Measurements from ENCODE around the gene U2SURP.

The U2SURP gene

DNA sequence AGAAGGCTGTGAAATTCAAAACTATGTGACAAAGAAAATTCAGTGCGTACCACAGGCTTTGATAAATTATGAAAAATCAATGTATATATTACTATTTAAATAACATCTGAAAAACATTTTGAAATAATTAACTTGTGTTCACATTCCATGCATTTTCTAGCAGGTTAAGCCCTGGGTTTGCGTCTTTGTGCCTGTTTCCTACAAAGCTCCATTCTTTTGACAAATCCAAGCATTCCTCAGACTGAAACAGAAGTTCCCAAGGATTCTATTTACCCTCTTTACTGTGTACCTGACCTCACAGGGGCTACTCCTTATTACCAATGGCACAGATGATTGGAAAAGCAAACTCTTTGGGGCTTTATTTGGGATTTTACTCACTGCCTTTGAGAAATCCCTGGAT is 39.8 kb upstream of the U2SURP start:
- no peak overlapping the region for H3K4me3 ChIP-seq (ENCODE audit: low read depth, low read length)
- DNase-seq (ENCODE audit: low read depth) = no peak
- TF ChIP-seq, protein P1, sequence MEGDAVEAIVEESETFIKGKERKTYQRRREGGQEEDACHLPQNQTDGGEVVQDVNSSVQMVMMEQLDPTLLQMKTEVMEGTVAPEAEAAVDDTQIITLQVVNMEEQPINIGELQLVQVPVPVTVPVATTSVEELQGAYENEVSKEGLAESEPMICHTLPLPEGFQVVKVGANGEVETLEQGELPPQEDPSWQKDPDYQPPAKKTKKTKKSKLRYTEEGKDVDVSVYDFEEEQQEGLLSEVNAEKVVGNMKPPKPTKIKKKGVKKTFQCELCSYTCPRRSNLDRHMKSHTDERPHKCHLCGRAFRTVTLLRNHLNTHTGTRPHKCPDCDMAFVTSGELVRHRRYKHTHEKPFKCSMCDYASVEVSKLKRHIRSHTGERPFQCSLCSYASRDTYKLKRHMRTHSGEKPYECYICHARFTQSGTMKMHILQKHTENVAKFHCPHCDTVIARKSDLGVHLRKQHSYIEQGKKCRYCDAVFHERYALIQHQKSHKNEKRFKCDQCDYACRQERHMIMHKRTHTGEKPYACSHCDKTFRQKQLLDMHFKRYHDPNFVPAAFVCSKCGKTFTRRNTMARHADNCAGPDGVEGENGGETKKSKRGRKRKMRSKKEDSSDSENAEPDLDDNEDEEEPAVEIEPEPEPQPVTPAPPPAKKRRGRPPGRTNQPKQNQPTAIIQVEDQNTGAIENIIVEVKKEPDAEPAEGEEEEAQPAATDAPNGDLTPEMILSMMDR (conservative IDR thresholded peaks at IDR 0.05; ENCODE audit: low read depth, low read length) = no peak

DNA sequence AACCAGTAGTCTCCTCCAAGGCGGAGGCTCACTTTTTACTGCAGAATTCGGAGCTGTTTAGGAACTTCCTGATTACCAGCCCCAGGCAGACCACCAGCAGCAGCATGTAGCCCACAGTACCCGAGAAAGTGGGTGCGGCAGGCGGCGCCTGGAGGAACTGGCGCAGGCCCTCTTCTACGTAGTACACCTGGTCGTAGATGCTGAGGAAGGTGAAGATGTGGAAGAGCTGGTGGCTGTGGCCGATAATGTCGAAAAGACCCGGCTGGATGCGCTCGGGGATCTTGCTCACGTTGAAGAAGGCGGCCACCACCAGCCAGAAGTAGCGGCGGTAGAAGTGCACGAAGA is 39.2 kb upstream of the U2SURP start:
- TF ChIP-seq, protein P1 (conservative IDR thresholded peaks at IDR 0.05; ENCODE audit: low read depth, low read length) = no peak
- no peak for DNase-seq (ENCODE audit: low read depth)
- no peak overlapping the region for H3K4me3 ChIP-seq (ENCODE audit: low read depth, low read length)

DNA sequence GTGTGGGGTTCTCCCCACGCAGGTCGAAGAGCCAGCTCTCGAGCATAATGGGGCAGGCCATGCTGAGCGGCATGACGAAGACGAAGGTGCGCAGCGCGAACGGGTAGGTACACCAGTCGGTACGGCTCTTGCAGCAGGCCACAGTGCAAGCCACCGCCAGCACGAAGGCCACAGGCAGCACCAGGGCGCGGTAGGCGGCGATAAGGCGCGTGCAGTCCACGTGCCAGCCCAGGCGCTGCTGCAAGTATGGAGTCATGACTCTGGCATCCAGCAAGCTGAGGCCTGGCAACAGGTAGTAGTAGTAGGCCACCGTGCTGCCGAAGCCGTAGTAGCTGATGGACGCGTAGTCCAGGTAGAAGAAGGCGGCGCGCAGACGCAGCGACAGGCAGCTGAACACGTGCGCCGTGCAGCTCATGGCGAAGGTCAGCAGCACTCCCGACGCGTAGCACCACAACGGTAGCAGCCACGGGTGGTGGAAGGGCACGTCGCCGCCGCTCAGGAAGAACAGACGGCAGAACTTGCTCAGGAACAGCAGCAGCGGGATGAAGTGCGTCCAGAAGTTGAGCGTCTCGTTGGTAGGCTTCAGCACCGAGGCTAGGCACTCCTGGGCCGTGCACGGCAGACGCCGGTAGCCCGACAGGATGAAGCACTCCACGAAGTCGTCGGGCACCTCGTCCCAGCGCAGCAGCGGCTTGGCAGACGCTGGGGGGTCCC is 38.7 kb upstream of the U2SURP start:
- H3K4me3 ChIP-seq (ENCODE audit: low read depth, low read length) = no peak overlapping the region
- TF ChIP-seq, protein P1 (conservative IDR thresholded peaks at IDR 0.05; ENCODE audit: low read depth, low read length) = no peak
- DNase-seq (ENCODE audit: low read depth) = no peak

DNA sequence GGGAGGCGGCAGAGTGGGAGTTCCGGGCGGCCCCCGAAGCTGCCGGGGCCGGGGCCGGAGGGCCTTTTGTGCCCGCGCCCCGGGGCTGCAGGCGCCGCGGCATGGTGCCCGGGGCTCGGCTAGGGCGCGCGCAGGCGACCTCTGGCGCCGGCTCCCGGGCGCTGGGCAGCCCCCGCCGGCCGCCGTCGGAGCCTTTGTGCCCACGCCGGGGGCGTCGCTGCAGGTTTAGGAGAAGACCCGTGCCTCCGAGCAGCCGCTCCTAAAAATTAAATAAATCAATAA is 38.2 kb upstream of the U2SURP start:
- DNase-seq (ENCODE audit: low read depth) = no peak
- TF ChIP-seq, protein P1 (conservative IDR thresholded peaks at IDR 0.05; ENCODE audit: low read depth, low read length) = no peak
- peak overlapping the region; percentile 57 for H3K4me3 ChIP-seq (ENCODE audit: low read depth, low read length)

DNA sequence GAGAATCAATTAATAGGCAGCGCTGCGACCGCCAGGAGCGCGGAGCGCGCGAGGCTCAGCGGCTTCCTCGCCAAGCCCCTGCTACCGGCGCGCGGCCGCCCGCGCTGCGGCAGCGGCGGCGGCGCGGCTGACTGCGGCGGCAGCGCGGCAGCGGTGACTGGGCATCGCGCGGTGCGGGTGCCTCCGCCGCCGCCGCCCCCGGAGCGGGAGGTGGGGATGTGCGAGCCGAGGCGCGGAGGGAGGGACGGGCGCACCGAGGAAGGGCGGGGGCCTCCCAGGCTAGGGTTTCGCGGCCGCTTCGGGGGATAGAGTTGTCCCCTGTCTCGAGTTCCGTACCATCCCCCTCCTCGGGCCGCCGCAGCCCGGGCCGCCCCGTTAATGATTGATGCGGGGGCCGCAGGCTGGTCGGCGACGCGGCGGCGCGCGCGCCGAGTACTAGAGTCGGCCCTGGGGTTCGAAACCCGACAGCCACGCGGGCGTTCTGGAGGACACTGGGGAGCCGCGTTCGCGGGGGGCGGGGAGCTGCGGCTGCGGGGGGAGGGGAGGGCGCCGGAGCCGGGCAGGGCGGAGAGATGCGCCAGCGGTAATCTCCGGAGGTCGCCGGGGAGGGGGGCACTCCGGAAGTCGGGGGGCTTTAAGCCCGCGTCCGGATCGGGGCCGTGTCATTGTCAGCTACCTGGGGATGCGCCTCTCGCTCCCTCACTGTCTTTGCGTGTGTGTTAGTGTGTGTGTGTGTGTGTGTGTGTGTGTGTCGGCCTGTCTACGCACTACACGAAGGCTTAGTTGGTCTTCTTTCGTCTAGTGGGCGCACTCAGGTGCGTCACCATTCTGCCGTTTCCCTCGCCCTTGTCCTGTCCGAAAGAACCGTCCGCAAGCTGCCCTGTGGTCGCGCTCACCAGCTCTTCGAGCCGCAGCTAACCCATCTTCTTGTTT is 37.6 kb upstream of the U2SURP start, which contains the start of gene PAQR9:
PAQR9 (minus strand) TSS at position 159 of the 933 bp plus-strand sequence. CDS start 338 bp downstream, outside the sequence.
- TF ChIP-seq, protein P1 (conservative IDR thresholded peaks at IDR 0.05; ENCODE audit: low read depth, low read length) = no peak
- H3K4me3 ChIP-seq (ENCODE audit: low read depth, low read length) = peak within 1 kb of the TSS; percentile 57
- DNase-seq (ENCODE audit: low read depth) = no peak

DNA sequence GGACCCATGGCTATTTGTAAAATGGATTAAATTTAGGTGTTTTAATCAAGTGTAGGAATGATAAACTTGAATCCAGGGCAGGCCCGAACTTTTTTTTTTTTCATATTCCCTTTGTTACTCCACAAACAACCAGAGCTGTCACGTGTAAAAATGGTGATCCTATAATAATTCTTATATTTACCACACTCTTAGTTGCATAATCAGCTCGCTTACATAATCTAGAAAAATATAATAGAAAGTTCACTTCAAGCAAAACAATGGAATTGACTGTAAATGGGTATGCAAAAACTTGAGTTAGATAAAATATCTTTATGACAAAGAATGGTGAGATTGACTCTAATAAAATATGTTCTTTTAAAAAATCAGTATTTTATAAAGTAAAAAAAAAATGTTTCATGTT is 35.8 kb upstream of the U2SURP start:
- H3K4me3 ChIP-seq (ENCODE audit: low read depth, low read length) = no peak overlapping the region
- no peak for DNase-seq (ENCODE audit: low read depth)
- TF ChIP-seq, protein P1 (conservative IDR thresholded peaks at IDR 0.05; ENCODE audit: low read depth, low read length) = no peak

Measured in choroid plexus epithelial cell (primary cell).